ENCODE measurements around the gene ATRNL1. TPM values are rescaled to one million over a fixed set of nuclear protein-coding genes. Genes with fewer than 3 reads are reported as not detected.

ATRNL1 gene
- total RNA-seq, 6 experiments from 2014 or later: 0.08 to 0.23 (median 0.09) TPM; not detected in 3

DNA sequence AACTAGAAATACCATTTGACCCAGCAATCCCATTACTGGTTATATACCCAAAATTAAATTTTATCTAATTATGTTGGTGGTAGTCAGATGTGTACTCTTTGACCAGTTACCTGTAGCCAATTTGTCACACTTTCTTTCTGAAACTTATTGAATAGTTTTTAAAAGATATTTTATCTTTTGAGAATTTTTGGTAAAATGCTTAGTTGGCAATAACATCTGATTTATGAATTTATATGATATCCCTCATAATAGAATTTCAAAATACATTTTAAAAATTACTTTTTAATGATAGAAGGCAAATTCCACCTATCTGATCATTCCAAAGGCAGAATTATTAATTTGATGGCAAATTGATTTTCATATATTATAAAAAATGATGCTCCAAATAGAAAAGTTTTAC, 569.3 kb downstream of the ATRNL1 start:
- Mint-ChIP-seq H3K27me3 (ENCODE audit: insufficient read depth) (no peaks in the 10 kb centered on the region), H3K27ac (no peak overlapping the region), H3K36me3 (ENCODE audit: low read depth) (no peaks in the 10 kb centered on the region), H3K4me1 (ENCODE audit: low read depth) (no peaks in the 10 kb centered on the region), H3K4me3 (no peak overlapping the region), H3K9me3 (no peaks in the 10 kb centered on the region)
- TF ChIP-seq, protein P1, sequence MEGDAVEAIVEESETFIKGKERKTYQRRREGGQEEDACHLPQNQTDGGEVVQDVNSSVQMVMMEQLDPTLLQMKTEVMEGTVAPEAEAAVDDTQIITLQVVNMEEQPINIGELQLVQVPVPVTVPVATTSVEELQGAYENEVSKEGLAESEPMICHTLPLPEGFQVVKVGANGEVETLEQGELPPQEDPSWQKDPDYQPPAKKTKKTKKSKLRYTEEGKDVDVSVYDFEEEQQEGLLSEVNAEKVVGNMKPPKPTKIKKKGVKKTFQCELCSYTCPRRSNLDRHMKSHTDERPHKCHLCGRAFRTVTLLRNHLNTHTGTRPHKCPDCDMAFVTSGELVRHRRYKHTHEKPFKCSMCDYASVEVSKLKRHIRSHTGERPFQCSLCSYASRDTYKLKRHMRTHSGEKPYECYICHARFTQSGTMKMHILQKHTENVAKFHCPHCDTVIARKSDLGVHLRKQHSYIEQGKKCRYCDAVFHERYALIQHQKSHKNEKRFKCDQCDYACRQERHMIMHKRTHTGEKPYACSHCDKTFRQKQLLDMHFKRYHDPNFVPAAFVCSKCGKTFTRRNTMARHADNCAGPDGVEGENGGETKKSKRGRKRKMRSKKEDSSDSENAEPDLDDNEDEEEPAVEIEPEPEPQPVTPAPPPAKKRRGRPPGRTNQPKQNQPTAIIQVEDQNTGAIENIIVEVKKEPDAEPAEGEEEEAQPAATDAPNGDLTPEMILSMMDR (IDR thresholded peaks at IDR 0.05): no peak
- DNase-seq: no peak

DNA sequence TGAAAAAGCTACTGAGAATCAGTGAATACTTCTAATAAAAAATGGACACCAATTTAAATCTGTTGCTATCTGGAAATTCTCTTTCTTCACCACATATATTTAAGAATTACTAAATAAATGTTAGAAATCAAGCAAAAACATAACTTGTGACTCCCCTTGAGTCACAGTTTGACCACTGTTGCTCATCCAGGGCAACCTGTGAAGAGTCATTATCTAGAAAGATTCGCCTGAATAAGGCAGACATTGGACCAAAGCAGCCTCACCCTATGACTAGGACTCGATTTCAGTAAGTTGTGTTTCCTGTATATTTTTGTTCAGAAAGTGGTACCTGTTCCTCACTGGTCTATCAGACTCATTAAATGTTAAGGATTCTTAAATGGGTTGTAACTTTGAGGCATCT, 572.4 kb downstream of the ATRNL1 start:
- TF ChIP-seq, protein P1 (IDR thresholded peaks at IDR 0.05): no peak
- Mint-ChIP-seq H3K4me3 (no peak overlapping the region), H3K27ac (no peak overlapping the region), H3K4me1 (ENCODE audit: low read depth) (no peaks in the 10 kb centered on the region), H3K36me3 (ENCODE audit: low read depth) (no peaks in the 10 kb centered on the region), H3K27me3 (ENCODE audit: insufficient read depth) (no peaks in the 10 kb centered on the region), H3K9me3 (0 out of 2 replicates have a peak, but pooled peaks cover 8% of the 10 kb centered on the region)
- no peak for DNase-seq

DNA sequence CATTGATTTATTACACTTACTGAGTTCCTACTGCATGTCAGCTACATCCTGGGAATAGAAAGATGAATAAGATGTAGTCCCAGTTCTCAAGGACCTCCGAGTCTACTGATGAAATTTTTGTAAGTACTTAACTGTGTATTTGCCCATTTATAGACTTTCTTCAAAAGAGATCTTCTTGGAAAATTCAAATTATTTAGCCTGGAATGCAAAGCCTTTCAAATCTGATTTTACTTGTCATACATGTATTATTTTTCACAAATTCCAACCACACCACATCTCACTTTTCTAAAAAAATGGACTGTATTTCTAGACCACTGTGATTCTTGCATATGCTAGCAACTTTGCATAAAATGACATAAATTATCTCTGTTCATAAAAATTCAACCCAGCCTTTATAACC, 581.3 kb downstream of the ATRNL1 start:
- H3K4me3 Mint-ChIP-seq: no peak overlapping the region
- no peak for DNase-seq
- no peak overlapping the region for H3K27ac Mint-ChIP-seq
- TF ChIP-seq, protein P1 (IDR thresholded peaks at IDR 0.05): no peak
- H3K36me3 Mint-ChIP-seq (ENCODE audit: low read depth): no peaks in the 10 kb centered on the region
- H3K27me3 Mint-ChIP-seq (ENCODE audit: insufficient read depth): no peaks in the 10 kb centered on the region; the same call in 1 of the 2 replicates
- no peaks in the 10 kb centered on the region for H3K4me1 Mint-ChIP-seq (ENCODE audit: low read depth)
- no peaks in the 10 kb centered on the region; the same call in 1 of the 2 replicates for H3K9me3 Mint-ChIP-seq

DNA sequence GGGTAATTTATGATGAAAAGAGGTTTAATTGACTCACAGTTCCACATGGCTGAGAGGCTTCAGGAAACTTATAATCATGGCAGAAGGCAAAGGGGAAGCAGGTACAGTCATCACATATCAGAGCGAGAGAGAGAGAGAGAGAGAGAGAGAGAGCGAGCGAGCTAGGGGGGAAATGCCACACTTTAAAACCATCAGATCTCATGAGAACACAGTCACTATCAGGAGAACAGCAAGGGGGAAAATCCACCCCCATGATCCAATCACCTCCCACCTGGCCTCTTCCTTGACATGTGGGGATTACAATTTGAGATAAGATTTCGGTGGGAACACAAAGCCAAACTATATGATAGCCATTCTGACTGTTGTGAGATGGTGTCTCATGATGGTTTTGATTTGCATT, 603.6 kb downstream of the ATRNL1 start:
- H3K9me3 Mint-ChIP-seq: no peaks in the 10 kb centered on the region
- no peak overlapping the region for H3K27ac Mint-ChIP-seq
- H3K4me3 Mint-ChIP-seq: no peak overlapping the region
- H3K4me1 Mint-ChIP-seq (ENCODE audit: low read depth): no peaks in the 10 kb centered on the region
- DNase-seq: no peak
- H3K36me3 Mint-ChIP-seq (ENCODE audit: low read depth): no peaks in the 10 kb centered on the region
- TF ChIP-seq, protein P1 (IDR thresholded peaks at IDR 0.05): no peak
- H3K27me3 Mint-ChIP-seq (ENCODE audit: insufficient read depth): no peaks in the 10 kb centered on the region

DNA sequence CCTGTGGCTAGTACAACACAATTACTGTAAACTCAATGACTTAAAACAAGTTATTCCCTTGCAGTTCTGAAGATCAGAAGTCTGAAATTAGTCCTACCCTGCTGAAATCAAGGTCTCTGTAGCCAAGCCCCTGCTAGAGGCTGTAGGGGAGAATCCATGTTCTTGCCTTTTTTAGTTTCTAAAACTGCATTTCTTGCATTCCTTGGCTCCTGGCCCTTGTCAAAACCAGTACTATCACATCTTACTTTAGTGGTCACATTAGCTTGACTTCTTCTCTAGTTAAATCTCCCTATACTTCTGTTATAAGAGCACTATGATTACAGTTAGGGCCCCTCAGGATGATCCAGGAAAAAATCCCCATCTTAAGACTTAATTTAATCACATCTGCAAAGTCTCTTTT, 612.9 kb downstream of the ATRNL1 start:
- DNase-seq: no peak
- Mint-ChIP-seq H3K4me1 (ENCODE audit: low read depth) (peaks cover 10% of the 10 kb centered on the region; the same call in 1 of the 2 replicates), H3K9me3 (no peaks in the 10 kb centered on the region), H3K27me3 (ENCODE audit: insufficient read depth) (peaks cover 4% of the 10 kb centered on the region), H3K27ac (no peak overlapping the region), H3K36me3 (ENCODE audit: low read depth) (no peaks in the 10 kb centered on the region), H3K4me3 (no peak overlapping the region)
- TF ChIP-seq, protein P1 (IDR thresholded peaks at IDR 0.05): no peak

Measured in HFFc6 (cell line).